ENCODE results near the gene SCEL.

- TF ChIP-seq, protein P1, sequence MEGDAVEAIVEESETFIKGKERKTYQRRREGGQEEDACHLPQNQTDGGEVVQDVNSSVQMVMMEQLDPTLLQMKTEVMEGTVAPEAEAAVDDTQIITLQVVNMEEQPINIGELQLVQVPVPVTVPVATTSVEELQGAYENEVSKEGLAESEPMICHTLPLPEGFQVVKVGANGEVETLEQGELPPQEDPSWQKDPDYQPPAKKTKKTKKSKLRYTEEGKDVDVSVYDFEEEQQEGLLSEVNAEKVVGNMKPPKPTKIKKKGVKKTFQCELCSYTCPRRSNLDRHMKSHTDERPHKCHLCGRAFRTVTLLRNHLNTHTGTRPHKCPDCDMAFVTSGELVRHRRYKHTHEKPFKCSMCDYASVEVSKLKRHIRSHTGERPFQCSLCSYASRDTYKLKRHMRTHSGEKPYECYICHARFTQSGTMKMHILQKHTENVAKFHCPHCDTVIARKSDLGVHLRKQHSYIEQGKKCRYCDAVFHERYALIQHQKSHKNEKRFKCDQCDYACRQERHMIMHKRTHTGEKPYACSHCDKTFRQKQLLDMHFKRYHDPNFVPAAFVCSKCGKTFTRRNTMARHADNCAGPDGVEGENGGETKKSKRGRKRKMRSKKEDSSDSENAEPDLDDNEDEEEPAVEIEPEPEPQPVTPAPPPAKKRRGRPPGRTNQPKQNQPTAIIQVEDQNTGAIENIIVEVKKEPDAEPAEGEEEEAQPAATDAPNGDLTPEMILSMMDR (IDR thresholded peaks at IDR 0.05): no peak
- TF ChIP-seq EZH2phosphoT487 (IDR thresholded peaks at IDR 0.05) (no peak), EZH2 (IDR thresholded peaks at IDR 0.05) (no peak)
Observed at GRCh38 chr13:77514336-77514726, 21.2 kb upstream of the SCEL start.

Measured in neural progenitor cell (in vitro differentiated cells).